ENCODE measurements around the gene CTDP1.
A peak's percentile ranks its signal among the peaks of the same experiment; 100 is the strongest.

CTDP1 gene

DNA sequence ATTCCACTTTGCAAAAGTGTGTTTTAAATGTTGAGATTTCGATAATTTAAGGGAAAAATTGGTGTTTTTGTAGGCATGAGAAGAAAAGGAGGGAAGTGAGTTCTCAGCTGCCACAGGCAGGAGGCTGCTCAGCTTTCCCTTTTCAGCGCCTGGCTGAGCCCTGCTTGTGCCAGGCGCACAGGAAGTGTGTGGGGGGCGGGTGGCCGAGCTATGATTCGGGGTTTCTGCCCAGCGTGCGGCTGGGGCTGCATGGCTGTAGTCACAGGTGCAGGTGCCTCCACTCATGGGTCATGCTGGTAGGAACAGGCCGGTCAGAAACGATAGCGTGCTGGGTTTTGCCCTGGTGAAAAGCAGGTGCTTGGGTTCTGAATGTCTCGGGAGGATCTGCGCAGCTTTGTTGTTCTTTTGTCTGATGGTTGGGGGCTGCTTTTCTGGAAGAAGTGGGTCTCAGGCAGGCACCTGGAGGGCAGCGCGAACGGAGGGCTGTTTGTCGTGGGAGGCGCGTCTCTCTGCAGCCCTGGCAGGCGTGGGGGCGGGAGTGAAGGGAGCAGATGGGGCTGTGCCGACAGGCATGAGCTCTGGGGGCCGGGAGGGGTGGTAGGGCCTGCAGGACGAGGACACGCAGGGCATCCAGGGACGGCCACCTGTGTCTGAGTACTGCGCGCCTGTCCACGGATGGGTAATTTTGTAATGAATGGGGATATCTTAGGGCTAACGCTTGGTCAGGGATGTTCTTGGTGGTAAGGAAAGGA, 120.2 kb downstream of the CTDP1 start:
- no peak overlapping the region for H3K27ac Mint-ChIP-seq
- H3K27me3 Mint-ChIP-seq (ENCODE audit: low read depth): peaks cover 73% of the 10 kb centered on the region
- H3K4me1 Mint-ChIP-seq: peaks cover 32% of the 10 kb centered on the region

DNA sequence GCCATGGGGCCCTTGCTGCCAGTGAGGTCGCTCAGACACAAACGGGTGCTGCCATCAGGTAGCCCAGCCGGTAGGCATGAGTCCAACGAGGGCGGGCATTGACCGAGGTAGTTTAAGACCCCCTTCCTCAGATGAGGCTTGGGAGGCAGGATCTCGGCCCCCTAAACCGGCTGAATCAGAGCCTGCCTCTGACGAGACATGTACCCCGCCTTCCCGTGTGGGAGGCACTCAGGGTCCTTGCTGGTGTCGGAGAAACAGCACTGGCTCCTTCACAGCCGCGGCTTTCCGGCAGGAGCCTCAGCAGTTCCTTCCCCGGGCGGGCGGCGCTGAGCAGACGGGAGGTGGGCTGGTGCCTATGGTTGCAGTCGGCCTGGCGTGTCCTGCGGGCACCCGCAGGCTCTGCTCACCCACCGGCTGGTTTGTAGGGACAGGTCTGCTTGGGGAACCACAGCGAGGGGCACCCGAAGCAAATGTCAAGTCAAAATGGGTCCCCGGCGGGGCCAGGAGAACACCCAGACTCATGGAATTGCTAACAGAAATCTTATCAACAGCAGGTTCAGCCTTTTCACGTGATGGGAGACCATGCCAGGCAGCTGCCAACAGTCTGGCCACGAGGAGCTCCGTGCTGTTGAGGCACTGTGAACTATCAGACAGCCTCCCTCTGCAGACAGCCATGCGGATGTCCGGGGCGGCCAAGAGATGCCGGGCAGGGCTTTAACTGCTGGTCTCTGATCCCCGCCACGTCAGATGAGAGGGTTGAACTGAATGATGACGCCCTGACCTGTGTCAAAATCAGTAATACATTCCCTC, 121.0 kb downstream of the CTDP1 start:
- H3K27me3 Mint-ChIP-seq (ENCODE audit: low read depth): peaks cover 69% of the 10 kb centered on the region

More for the DNA sequence above, 120.2 kb downstream of the CTDP1 start:
- Mint-ChIP-seq H3K36me3 (ENCODE audit: low read depth) (no peaks in the 10 kb centered on the region), H3K4me3 (peak overlapping the region; percentile 79 to 86 (median 85)), H3K9me3 (no peaks in the 10 kb centered on the region)
- TF ChIP-seq, protein P1, sequence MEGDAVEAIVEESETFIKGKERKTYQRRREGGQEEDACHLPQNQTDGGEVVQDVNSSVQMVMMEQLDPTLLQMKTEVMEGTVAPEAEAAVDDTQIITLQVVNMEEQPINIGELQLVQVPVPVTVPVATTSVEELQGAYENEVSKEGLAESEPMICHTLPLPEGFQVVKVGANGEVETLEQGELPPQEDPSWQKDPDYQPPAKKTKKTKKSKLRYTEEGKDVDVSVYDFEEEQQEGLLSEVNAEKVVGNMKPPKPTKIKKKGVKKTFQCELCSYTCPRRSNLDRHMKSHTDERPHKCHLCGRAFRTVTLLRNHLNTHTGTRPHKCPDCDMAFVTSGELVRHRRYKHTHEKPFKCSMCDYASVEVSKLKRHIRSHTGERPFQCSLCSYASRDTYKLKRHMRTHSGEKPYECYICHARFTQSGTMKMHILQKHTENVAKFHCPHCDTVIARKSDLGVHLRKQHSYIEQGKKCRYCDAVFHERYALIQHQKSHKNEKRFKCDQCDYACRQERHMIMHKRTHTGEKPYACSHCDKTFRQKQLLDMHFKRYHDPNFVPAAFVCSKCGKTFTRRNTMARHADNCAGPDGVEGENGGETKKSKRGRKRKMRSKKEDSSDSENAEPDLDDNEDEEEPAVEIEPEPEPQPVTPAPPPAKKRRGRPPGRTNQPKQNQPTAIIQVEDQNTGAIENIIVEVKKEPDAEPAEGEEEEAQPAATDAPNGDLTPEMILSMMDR (IDR thresholded peaks at IDR 0.05; ENCODE audit: unreplicated experiment in 3 of 3): no peak

DNA sequence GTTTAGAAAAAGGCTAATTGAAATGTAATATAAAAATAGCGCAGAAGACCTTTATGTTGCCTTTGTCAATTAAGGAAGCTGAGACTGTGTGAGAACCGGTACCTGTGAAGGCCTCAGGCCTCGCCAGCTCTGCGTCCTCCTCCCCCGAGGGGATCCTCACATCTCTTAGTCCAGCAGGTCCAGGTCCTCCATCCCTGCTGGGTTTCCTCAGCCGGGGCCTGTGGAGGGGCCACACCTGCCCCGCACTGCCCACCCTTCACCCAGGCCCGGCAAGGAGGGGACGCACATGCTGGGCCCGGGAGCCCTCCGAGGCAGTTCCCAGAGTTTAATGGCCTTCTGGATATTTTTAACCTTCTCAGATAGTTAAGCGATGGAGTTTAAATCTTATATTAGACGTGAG, 121.6 kb downstream of the CTDP1 start:
- H3K9me3 Mint-ChIP-seq: no peaks in the 10 kb centered on the region
- peaks cover 71% of the 10 kb centered on the region for H3K27me3 Mint-ChIP-seq (ENCODE audit: low read depth)
- no peak overlapping the region for H3K27ac Mint-ChIP-seq
- H3K4me3 Mint-ChIP-seq: peak overlapping the region in 2 of 3 experiments; percentile 40 to 49
- no peaks in the 10 kb centered on the region for H3K36me3 Mint-ChIP-seq (ENCODE audit: low read depth)
- TF ChIP-seq, protein P1 (IDR thresholded peaks at IDR 0.05; ENCODE audit: unreplicated experiment in 3 of 3): no peak
- H3K4me1 Mint-ChIP-seq: peaks cover 31% of the 10 kb centered on the region

More for the DNA sequence above, 121.0 kb downstream of the CTDP1 start:
- Mint-ChIP-seq H3K9me3 (no peaks in the 10 kb centered on the region), H3K27ac (no peak overlapping the region), H3K4me3 (peak overlapping the region; percentile 61 to 86 (median 85)), H3K4me1 (peaks cover 31% of the 10 kb centered on the region), H3K36me3 (ENCODE audit: low read depth) (no peaks in the 10 kb centered on the region)
- TF ChIP-seq, protein P1 (IDR thresholded peaks at IDR 0.05; ENCODE audit: unreplicated experiment in 3 of 3): no peak

DNA sequence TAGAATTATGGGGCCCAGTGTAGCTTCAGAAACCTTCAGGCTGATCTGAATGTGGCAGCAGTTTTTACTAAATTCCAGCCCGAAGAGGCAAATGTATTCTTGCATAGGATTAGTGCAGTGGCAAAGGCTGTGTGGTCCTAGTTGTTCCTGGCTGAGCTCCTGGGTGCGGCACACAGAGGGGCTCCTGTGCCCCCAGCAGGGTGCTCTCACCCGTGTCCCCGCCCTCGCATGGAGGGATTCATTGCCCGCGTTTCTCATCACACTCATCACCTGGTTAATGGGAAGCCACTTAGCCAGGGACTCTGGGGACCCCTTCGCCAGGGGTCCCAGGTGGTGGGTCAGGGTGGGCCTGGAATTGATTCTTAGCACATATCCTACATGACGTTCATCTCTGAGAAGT, 122.0 kb downstream of the CTDP1 start:
- Mint-ChIP-seq H3K36me3 (ENCODE audit: low read depth) (no peaks in the 10 kb centered on the region), H3K9me3 (no peaks in the 10 kb centered on the region), H3K4me3 (peak overlapping the region; percentile 8 to 49 (median 35)), H3K27me3 (ENCODE audit: low read depth) (peaks cover 71% of the 10 kb centered on the region), H3K4me1 (peaks cover 27% of the 10 kb centered on the region), H3K27ac (no peak overlapping the region)
- TF ChIP-seq, protein P1 (IDR thresholded peaks at IDR 0.05; ENCODE audit: unreplicated experiment in 3 of 3): no peak

DNA sequence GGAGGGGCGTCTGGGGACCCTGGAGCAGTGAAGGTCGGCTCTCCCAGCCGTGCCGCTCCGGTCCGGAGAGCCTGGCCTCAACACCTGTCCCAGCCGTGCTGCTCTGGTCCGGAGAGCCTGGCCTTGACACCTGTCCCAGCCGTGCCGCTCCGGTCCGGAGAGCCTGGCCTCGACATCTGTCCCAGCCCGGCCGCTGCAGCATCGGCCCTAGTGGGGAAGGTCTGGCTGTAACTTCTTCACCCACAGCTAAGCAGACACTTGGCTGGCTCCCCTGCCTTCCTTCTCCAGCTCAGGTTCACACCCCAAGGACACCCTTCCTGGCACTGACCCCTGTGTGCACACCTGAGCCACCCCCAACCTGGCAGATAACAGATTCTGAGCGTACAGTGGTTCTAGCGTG, 122.7 kb downstream of the CTDP1 start:
- Mint-ChIP-seq H3K9me3 (no peaks in the 10 kb centered on the region), H3K27ac (no peak overlapping the region), H3K4me3 (no peak overlapping the region), H3K27me3 (ENCODE audit: low read depth) (peaks cover 66% of the 10 kb centered on the region), H3K4me1 (peaks cover 23% of the 10 kb centered on the region), H3K36me3 (ENCODE audit: low read depth) (no peaks in the 10 kb centered on the region)
- TF ChIP-seq, protein P1 (IDR thresholded peaks at IDR 0.05; ENCODE audit: unreplicated experiment in 3 of 3): no peak

All from nephron (organoid).